ENCODE measurements around the gene BBIP1.
"Not testable (repeated sequence)": the region's sequence is repeated elsewhere in the genome, so short reads cannot be mapped to it uniquely, and the experiment has no call there.

Gene BBIP1

DNA sequence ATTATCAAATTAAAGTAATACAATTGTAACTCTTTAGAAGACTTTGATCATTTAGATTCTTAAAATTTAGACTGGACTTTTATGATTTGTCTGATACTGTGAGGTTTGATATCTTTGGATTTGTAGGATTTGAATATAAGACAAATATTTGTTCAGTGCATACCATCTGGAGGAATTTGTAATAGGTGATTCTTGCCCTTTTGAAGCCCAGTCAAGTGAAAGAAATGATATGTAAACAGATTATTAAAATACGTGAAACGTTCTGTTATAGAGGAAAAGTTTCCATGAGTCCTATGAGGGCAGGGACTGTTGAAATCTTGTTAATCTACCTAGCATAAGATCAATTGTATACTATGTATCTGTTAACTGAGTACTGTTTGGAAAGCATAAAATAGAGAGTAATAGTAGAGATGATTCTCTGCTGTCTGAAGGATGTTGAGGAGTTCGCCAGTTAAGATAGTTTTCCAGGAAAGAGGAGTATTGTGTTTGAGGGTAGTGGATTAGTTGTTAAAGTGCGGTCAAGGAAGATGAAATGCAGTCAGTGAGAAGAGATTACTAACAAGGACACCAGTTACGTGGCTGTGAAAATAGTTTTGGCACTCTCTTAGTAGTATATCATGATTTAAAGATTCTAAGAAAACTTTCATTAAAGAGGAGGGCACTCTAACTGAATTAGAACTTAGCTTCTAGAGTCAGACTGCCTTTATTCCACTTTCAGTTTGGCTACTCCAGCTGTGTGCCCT, 32.9 kb downstream of the BBIP1 start:
- no peak for DNase-seq (ENCODE audit: low read depth)

DNA sequence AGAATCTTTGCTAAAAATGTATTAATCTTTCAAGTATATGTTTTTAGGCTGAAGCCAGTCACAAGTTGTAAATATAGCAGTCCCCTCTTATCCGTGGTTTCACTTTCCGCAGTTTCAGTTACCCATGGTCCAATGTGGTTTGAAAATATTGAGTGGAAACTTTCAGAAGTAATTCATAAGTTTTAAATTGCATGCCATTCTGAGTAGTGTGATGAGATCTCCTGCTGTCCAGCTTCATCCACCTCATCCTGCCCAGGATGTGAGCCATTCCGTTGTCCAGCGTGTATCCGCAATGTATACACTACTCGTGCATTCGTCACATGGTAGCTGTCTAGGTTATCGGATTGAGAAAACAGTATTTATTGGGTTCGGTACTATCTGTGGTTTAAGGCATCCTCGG, 35.1 kb downstream of the BBIP1 start:
- no peak for DNase-seq (ENCODE audit: low read depth)

- DNase-seq (ENCODE audit: low read depth) = no peak
Observed at GRCh38 chr10:110881905-110882304, 37.1 kb downstream of the BBIP1 start.

GRCh38 chr10:110881247-110881646, 37.7 kb downstream of the BBIP1 start:
- DNase-seq (ENCODE audit: low read depth) = no peak

DNA sequence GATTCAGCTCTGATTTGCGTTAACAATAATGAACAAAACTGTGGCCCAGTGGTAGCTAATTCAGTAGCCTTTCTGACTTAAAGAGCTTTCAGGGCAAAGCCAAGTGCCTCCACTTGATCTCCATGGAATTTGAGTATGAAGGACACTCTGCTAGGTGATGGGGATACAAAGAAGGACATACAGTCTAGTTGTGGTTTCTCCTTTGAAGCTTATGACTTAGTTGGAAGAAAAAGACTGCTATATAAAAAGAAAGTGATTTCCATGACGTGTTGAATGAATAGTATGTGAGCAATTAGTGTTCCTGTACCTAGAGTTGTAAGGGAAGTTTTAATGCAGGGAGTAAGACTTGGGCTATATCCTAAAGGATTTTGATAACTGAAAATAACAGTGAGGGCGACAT, 39.0 kb downstream of the BBIP1 start:
- no peak for DNase-seq (ENCODE audit: low read depth)

GRCh38 chr10:110876788-110877187, 42.2 kb downstream of the BBIP1 start:
- DNase-seq (ENCODE audit: low read depth) = no peak

DNA sequence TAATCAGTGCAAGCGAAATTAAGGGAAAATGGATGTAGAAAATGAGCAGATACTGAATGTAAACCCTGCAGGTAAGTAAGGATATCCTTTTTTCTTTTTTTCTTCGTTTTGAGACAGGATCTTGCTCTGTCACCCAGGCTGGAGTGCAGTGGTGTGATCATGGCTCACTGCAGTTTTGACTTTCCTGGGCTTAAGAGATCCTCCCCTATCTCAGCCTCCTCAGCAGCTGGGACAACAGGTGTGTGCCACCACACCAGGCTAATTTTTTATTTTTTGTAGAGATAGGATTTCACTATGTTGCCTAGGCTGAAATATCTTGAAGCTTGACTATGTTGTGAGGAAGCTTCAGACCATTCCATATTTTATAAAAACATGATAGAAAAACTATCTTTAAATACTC, 43.0 kb downstream of the BBIP1 start:
- DNase-seq (ENCODE audit: low read depth) = no peak

DNA sequence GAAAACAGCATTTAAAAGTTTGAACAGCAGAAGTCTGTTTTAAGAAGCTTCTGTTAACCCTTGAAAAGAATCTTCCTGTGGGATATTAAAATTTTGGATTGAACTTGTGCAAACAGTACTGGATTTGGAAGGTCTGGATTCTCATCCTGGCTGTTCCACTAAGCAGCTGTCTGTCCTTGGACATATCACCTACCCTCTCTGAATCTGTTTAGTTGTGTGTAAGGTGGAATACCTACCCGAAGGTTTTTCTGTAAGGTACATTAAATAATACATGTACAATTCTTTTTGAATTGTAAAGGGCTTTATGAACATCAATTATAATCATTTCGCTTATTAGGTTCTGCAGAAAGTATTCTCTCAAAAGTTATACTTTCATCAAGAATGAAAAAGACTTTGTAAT, 45.0 kb downstream of the BBIP1 start:
- DNase-seq (ENCODE audit: low read depth) = no peak

DNA sequence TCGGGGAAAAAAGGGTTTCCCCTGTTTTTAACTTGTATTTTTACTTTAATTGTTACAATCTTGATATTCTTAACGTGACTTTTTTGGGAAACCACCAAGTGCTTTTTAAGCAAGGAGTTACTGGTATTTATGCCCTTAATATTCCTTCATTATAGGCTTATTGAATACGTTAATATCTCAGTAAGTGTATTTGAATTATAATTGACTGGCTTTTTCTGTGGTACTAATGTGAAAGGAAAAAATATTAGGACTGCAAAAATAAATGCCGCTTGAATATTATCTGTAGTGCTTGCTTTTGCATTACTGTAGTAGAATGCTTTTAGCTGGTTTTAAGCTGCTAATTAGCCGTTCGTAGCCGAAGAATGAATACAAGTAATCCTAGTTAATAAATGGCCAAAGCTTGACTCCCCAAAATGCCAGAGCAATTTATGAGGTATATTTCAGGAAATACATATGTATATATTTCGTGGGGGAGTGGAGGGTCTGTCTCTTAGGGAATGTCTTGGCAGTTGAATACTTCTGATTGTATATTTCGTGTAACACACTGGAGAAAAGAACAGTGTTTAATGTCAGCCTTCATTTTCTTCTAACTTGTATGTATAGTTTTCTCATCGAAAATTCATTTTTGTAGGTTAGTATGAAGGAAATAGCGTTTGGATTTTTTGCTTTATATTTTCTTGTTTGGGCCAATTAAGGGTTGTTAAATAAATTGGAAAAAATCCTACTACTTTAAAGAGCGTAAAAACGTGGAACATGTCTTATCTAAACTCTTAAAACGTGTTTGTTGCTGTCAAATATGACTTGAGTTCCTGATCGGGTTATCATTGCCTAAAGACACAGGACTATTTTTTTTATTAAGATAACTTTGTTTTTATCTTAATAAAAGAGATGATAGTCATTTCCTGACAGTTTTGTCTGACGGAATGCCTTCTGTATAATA, 45.7 kb downstream of the BBIP1 start:
- no peak for DNase-seq (ENCODE audit: low read depth)

- DNase-seq (ENCODE audit: low read depth) = peak; percentile 60
Observed at GRCh38 chr10:110872145-110872983, 46.6 kb downstream of the BBIP1 start.

- DNase-seq (ENCODE audit: low read depth) = peak; percentile 94
Observed at GRCh38 chr10:110871298-110872084, 47.5 kb downstream of the BBIP1 start, which contains the start of gene PDCD4. TSS of gene PDCD4 (plus strand) at chr10:110871928. CDS start at chr10:110876028, 4,100 bp downstream.

- no peak for DNase-seq (ENCODE audit: low read depth)
Observed at GRCh38 chr10:110870823-110871297, 48.1 kb downstream of the BBIP1 start.

DNA sequence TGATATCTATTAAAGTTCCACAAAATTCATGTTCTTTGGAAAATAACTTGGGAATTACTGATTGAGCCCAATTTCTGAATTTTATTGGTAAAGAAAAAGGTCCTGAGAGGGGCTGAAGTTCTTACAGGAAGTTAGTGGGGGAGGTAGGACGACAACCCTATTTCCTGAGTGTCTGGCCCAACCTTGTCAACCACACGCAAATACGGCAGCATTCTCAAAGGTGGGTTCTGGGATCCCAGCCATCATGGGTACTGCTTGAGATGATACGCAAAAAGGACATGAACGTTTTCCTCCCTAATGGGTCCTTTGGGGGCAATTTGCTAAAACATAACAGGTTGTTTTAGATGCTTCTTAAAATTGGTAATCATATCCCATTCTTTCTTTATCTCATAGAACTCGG, 50.0 kb downstream of the BBIP1 start:
- DNase-seq (ENCODE audit: low read depth) = no peak

DNA sequence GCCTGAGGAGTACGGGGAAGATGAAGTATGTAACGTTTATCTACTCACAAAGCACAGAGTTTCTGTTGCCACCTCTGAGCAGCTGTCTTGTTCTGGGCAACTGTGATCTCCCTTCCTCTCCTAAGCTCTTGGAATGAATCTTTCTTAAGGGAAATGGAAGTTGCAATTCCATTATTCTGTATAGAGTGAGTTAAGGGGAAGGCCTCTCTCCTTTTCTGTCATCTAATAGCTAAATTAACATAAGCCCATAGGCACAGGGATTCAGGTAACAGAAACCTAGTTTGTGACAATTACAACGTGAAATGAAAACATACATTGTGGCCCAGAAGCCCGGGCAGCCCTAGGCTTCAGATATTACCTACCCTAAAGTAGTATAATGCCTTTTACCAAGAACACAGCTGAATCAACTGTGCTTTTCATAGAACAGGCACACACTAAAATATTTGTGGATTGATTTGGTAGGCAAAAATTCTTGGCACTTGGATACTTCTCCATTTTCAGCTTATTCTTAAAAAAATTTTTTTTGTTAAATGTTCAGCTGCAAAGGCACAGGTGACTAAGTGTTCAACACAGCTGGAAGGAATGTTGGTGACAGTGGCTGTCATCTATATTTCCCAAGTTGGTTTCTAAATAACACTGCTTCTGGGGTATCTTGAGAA, 51.0 kb downstream of the BBIP1 start:
- DNase-seq (ENCODE audit: low read depth) = no peak

GRCh38 chr10:110867011-110867806, 51.8 kb downstream of the BBIP1 start:
- not testable (repeated sequence) for DNase-seq (ENCODE audit: low read depth)

- DNase-seq (ENCODE audit: low read depth) = no peak
Observed at GRCh38 chr10:110865809-110866482, 53.0 kb downstream of the BBIP1 start.

GRCh38 chr10:110865186-110865808, 53.7 kb downstream of the BBIP1 start:
- no peak for DNase-seq (ENCODE audit: low read depth)

DNA sequence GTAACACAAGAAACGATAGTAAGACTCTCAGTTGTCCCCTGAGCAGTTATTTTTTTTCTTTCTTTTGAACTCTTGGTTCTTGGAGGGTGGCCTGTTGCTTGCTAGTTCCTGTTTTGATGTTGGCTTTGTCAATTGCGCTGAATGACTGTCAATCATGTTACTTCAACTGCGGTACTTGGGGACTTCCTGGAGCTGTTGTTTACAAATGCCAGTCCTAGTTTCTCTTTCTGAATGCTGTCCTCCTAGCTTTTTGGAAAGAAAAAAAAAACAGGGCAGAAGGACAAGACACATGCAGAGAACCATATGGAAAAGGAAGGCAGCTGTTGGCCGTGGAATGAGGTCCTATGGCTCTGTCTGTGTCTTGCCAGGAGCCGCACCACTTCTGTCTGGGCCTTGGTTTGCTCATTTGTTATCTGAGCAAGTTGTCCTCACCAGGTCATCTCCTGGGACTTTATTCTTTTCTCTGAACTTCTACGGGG, 54.3 kb downstream of the BBIP1 start:
- no peak for DNase-seq (ENCODE audit: low read depth)

GRCh38 chr10:110863956-110864355, 55.0 kb downstream of the BBIP1 start:
- DNase-seq (ENCODE audit: low read depth) = no peak

Measured in stimulated activated CD8-positive, alpha-beta memory T cell treated with anti-CD3 and anti-CD28 coated beads, Interleukin-4, amount 100 ng/mL, for 24 hours (primary cell).